HG03521 (cell line): ENCODE measurements around the gene LRRC8D.
A peak's percentile ranks its signal among the peaks of the same experiment; 100 is the strongest.

Experiments
- ATAC-seq: cut with Tn5 transposase; IDR thresholded peaks from one replicate; pipeline ENCODE4 v1.9.1; 2021; ENCODE audit warnings: mild to moderate bottlenecking, moderate library complexity; ENCODE audit not compliant: unreplicated experiment

Gene LRRC8D

GRCh38 chr1:89832496-89833127 lies 11.8 kb downstream of the LRRC8D start:
- ATAC-seq: no peak

GRCh38 chr1:89833183-89834082 lies 12.6 kb downstream of the LRRC8D start:
- no peak for ATAC-seq

- no peak for ATAC-seq
Observed at GRCh38 chr1:89834083-89834704, 13.4 kb downstream of the LRRC8D start.

GRCh38 chr1:89836252-89837035 lies 15.6 kb downstream of the LRRC8D start:
- ATAC-seq: no peak

- no peak for ATAC-seq
Observed at GRCh38 chr1:89837036-89837481, 16.2 kb downstream of the LRRC8D start.

- ATAC-seq: no peak
Observed at GRCh38 chr1:89837510-89837909, 16.7 kb downstream of the LRRC8D start.

- ATAC-seq: no peak
Observed at GRCh38 chr1:89839516-89839915, 18.7 kb downstream of the LRRC8D start.

GRCh38 chr1:89841507-89841906 lies 20.7 kb downstream of the LRRC8D start:
- no peak for ATAC-seq

- ATAC-seq: peak; percentile 31
Observed at GRCh38 chr1:89842567-89843272, 21.9 kb downstream of the LRRC8D start.

- ATAC-seq: peak; percentile 86
Observed at GRCh38 chr1:89843273-89844130, 22.7 kb downstream of the LRRC8D start.

- ATAC-seq: no peak
Observed at GRCh38 chr1:89844241-89844807, 23.5 kb downstream of the LRRC8D start.

GRCh38 chr1:89844860-89845259 lies 24.0 kb downstream of the LRRC8D start:
- ATAC-seq: no peak

- ATAC-seq: no peak
Observed at GRCh38 chr1:89847191-89847729, 26.4 kb downstream of the LRRC8D start.

GRCh38 chr1:89850844-89851415 lies 30.1 kb downstream of the LRRC8D start:
- ATAC-seq: no peak

- no peak for ATAC-seq
Observed at GRCh38 chr1:89854140-89854539, 33.3 kb downstream of the LRRC8D start.

- peak; percentile 68 for ATAC-seq
Observed at GRCh38 chr1:89855413-89856123, 34.7 kb downstream of the LRRC8D start.

- no peak for ATAC-seq
Observed at GRCh38 chr1:89863165-89863830, 42.5 kb downstream of the LRRC8D start.
